HuH-7 (cell line): Measurements from ENCODE around the gene HMCN1.
"Not testable (repeated sequence)": the region's sequence is repeated elsewhere in the genome, so short reads cannot be mapped to it uniquely, and the experiment has no call there.

Source experiments
- DNase-seq: peaks from one replicate; pipeline ENCODE4 v3.0.0; 2011; ENCODE audit warnings: low spot score

HMCN1 gene

DNA sequence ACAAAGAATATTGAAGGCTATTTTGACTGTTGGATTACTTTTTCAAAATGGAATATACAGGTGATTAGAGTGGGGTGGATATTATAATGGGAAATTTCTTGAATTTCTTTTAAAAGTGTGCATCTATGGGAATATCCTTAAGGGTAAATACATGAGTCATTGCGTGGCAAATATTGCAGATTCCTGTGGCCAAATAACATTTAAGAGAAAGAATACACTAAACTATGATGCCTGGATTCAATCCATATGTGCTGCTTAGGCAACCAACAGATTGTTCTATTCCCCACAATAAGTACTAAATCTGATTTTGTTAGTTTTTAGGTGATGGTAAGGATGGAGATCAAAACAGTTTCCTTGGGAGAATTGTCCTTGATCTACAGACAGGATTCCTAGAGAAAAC is 119.5 kb downstream of the HMCN1 start:
- DNase-seq, result no peak

DNA sequence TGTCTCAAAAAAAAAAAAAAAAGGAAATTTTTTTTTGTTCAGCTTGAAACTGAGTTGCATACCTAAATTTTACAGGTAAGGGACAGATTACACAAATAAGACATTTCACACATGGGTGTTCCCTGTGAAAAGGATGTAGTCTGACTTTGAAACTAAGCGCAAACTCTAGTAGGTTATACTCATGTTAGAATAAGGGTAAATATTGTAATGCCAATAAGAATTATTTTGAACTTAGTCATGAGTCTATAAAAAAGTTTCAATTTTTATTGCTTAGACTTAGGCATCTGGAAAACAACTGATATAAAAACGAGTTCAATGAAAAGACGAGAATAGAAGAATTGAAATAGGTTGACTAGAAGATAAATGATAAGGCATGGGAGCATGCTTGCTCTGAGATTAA is 122.3 kb downstream of the HMCN1 start:
- DNase-seq, result no peak

DNA sequence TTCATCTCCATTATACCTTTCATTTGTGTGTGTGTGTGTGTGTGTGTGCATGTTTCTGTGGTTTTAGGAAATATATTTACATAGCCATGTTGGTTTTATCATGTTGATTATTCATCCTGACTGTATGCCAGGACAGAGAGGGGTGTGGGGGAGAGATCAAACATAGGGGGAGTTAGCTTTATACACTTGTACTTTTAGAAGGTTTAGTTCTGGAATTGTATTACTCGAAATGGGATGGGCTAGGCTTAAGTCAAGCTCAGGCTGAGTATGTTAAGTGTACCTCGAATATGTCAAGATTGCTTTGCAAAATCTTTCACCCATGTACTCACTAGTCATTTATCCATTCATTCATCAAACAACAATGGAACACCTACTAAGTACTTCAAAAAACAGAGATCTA is 123.3 kb downstream of the HMCN1 start:
- no peak for DNase-seq

DNA sequence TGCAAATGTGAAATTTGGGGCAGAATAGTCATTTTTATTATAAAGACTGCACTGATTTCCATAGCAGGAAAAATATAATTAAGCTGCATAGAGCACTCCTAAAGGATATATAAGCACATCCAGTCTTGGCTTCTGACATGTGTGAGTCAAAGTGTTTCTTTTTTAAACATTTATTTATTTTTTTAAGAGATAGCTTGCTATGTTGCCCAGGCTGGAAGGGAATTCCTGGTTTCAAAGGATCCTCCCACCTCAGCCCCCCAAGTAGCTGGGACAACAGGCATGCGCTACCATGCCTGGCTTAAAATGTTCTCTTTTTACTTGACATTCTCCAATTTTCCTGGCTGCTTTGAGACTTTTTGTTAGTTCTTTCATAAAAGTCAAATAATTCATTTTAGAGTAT is 126.1 kb downstream of the HMCN1 start:
- DNase-seq, result no peak

DNA sequence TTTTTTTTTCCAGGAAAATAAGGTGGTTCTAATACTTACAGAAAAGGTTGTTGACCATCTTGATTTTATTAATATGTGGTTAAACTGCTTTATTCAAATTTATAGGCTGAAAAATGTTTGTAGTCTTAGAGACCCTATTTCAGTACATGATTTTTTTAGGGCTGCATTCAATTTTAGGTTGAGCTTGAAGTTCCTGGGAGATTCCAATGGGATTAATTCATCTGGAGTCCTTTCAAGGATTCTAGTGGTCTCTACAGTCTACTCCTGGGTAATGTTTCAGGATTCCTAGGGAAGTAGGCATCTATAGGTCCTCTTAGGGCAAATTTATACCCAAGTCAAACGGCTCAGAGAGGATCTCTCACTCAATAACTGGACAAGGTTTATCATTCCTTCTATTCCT is 126.7 kb downstream of the HMCN1 start:
- no peak for DNase-seq

DNA sequence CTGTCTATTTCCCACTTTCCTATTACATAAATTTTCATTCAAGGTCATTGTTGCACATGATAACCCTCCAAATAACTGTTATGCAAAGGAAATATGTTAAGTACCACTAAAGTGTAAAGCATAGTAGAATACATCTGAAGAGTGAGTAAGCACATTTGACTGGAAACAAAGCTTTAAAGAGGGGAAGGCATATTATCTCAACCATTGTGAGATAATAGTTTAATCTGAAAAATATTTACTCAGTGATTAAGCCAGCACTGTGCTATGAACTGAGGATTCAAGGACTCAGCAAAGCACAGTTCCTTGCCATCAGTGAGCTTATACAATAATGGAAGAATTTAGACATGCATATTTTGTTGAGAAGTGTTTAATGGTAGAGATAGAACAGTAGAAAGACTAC is 127.4 kb downstream of the HMCN1 start:
- no peak for DNase-seq

DNA sequence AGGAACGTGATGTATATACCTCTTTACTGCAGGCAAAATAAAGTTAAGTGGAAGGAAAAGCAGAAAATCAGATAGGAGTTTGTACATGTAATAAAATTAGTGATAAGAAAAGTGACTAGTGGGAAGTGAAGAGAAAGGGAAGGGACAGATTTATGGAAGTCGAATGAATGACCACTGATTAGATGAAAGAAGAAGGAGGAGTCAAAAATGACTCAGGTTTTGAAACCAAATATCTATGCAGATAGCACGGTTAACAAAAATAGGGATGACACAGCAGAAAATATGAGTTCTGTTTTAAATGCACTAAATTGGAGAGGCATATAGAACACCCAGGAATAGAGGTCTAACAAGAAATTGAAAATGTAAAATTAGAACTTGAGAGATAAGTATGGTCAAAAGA is 128.0 kb downstream of the HMCN1 start:
- no peak for DNase-seq

DNA sequence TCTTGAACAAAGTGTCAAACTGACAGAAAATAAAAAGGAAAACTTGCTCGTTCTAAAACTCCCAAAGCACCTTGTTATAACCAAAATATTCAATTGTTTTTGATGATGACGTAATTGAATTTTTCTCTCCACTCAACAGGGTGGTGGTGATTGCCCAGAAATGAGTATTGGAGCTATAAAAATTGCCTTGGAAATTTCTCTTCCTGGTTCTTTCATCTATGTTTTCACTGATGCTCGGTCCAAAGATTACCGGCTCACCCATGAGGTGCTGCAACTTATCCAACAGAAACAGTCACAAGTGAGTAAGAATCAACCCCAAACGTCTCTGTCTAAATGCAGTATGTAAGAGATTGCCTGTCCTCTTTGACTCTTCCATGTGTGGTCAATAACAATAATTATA is 130.1 kb downstream of the HMCN1 start:
- no peak for DNase-seq

DNA sequence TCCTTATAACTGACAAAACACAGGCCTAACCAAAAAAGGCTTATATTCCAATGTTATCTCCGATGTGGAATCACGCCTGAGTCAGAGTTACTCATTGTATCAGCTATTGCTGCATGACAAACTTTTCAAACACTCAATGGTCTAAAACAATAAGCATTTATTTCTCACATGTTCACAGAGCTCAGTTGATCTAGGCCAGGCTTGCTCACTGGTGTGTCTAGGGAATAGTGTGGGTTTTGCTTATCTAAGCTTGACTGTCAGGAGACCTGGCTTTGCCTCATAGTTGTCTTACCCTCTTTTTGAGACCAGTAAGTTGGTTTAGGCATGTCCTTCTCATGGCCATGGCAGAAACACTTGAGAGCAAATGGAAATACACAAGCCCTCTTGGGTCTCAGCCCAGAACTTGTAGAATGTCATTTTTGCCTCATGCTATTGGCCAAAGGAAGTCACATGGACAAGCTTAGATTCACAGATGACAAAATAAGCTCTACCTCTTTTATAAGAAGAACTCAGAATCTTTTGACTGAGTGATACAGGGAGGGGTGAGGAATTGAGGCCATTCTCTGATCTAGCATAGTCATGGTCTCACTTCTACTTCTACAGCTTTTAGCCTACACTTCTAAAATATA is 130.8 kb downstream of the HMCN1 start:
- no peak for DNase-seq

DNA sequence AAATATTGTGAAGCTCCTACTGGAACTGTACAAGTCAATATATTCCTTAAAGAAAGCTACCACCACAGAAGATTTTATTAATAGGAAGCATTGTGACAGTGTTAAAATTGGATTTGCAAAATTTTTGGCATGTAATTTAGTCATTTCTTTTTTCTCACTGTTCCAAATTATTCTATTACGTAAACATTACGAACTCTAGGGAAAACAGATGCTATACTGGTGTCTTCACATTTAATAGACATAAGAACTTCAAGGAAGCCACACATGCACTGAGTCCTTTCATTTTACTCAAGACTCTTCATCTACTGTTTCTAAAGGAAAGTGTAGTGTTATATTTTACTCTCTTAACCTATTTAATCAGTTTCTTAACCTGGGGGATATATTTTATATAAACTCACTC is 135.4 kb downstream of the HMCN1 start:
- no peak for DNase-seq

DNA sequence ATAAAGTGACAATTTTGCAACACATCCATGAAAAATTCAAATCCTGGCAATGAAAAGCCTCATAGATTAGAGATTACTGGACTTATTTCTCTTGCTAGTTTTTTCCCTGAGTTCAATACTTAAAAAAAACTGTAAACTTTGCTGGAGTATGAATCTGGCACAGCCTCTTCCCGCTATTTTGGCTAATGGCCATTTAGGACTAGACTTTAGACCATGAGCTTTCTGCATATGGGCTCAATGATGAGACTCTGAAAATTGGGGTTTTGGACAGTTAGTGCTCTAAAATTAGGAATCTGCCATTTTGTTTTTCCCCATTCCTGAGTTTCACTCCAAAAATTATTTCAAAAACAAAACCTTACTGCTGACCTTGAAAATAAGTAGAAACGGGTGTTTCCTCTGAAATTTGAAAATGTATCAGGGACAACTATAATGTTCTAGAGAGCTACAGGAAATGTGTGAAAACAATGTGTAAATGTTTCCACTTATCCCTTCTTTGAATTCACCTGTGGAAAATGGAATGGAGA is 137.5 kb downstream of the HMCN1 start:
- no peak for DNase-seq

DNA sequence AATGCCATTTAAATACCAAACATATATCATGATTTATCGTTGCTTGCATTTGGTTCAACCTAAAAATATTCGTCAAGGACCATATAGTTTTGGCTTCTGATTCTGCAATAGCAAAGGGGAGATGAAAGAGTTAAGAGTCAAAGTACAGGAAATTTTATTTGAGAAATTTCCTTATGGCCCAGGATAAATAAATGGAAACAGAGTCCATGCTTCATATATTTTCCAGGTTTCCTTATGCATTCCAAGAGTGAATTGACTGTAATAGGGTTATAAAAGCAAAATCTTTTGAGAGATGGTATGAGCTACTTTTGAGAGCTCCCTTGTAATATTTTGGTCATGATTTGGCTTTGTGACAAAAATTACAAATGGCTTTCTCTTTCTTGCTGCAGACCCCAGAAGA is 140.1 kb downstream of the HMCN1 start:
- no peak for DNase-seq

DNA sequence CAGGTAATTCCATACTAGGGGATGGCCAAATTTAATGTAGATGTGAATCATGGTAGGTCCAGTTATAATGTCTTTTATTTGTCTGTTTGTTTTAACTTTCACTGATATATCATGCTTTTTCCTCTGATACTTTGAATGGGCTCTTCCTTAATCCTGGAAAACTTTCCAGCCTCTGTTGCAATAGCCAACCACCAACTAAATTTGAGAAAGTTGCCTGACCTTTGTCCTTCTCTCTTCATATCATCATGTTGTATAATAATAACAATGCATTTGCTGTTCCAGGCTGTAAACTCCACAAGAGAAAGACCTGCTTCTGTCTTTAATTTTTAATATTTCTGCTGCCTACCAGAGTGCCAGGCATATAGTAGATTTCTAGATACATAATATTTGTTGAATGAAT is 146.1 kb downstream of the HMCN1 start:
- DNase-seq, result no peak

DNA sequence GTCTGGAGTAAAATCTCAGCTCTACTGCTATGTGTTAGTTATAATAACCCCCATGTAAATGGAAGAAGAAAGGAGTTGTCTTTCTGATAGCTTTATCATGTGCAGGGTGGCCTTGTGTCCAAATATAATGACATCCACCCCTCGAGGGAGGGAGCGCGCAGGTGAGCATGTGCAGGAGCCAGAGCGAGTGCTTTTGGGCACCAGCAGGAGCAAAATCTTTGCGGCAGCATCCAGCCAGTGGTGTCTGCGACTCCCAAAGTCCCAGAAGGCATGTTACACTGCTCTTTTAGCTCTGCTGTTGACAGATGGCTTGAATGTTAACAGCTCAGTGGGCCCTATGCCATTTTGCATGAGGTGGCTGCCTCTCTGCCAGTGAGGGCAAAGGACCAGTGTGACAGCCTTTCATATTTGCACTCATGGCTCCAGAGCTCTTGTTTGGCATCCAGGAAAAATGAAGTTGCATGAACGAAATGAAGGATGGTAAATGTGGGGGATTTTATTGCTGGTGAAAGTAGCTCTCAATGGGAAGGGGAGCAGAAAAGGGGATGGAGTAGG is 146.7 kb downstream of the HMCN1 start:
- no peak for DNase-seq

DNA sequence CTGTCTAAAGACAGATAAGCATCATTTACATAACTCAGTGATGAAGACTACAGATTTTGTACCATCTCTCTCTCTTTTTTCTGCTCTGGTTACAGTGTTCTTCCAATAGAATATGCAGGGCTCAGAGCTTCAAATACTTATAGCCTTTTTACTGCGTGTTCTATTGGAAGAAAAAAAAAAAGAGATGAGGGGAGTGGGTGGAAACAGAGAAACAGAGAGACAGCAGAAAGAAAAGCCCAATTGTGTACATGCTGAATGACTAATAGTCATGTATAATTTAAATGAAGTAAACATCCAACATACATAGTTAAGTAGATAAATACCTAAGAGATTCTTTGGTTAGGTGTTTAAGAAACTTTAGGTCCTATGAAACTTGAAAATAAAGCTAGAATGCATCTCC is 151.9 kb downstream of the HMCN1 start:
- no peak for DNase-seq

DNA sequence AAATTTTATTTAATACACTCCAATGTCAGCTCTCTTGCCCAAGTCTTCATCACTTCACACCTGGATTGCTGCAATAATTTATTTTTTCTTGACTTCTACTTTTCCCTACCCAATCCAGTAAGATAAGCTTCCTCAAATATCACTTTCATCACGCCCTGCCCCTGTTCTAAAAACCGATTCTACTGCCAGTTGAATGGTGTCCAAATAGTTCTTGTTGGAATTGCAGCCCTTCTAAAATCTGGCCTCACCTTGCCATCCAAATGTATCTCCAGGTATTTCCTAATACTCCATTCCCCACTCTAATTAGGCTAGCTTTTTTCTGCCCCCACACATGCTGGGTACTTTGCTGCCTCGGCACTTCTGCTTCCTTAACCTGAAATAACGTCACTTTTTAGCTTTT is 152.5 kb downstream of the HMCN1 start:
- no peak for DNase-seq

DNA sequence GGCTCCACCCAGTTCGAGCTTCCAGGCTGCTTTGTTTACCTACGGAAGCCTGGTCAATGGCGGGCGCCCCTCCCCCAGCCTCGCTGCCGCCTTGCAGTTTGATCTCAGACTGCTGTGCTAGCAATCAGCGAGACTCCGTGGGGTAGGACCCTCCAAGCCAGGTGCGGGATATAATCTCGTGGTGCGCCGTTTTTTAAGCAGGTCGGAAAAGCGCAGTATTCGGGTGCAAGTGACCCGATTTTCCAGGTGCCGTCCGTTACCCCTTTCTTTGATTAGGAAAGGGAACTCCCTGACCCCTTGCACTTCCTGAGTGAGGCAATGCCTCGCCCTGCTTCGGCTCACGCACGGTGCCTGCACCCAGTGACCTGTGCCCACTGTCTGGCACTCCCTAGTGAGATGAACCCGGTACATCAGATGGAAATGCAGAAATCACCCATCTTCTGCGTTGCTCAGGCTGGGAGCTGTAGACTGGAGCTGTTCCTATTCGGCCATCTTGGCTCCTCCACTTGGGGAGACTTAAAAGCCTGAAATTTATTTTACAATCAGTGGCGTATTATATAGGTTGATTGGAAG is 158.7 kb downstream of the HMCN1 start:
- not testable (repeated sequence) for DNase-seq

DNA sequence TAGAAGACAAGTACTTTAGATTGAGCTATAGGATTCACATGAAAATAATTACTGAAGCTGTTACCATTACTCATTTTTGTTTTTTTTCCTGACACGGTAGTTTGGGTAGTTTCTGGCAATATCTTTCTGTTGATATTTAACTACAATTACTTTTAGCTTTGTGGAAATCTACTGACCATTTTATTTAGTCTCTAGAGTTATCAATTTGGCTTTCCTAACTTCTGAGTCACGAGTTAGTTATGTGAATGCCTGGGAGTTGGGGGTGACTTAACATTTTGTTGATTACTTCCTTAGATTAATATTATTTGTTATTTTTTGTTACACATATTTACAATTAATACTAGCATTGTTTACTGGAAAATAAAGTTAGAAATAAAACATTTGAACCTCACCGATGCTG is 160.6 kb downstream of the HMCN1 start:
- no peak for DNase-seq

DNA sequence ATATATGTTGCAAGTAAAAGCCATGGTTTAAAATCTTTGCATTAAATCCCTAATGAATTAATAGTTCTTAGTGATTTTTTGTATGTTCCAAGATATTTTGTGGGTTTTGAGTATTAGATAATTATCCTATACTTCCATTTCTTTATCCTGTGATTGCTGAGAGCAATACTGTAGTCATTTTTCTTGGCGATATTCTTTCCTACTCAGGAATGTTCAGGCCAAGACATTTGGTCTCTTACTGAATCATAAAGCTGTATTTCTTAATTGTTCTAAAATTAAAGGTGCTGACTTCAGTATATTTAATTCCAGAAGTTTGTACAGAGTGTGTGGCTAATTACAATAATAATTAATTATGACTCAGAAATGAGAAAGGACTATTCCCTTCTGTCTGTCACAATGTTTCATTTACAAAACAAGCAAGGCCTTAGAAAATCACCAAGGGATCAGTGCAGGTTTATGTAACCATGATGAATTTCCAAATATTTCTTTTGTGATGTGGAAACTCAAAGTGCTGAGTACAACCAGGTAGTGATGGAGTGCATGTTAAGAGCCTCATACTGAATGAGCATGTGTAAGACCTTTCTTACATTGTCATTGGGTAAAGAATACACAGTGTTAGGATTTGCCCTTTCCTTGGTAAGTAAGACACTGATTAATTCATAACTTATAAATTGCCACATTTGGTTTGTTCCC is 161.2 kb downstream of the HMCN1 start:
- no peak for DNase-seq

DNA sequence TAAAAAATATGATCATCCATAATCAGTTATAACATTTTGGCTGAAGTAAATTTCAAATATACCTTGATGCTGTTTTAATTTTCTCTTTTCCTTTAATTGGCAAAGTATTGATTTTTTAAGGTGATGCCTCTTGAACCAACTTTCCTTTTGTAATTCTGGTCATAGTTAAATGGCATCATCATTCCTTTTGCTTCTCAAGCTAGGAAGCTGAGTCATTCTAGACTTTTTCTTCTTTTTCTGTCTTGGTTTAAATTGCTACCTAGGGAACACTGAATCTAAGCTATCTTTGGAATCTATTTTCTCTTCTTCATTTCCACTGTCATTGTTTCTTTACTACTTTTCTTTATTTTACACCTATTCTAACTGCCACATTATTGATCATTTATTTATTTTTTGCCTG is 162.7 kb downstream of the HMCN1 start:
- no peak for DNase-seq

DNA sequence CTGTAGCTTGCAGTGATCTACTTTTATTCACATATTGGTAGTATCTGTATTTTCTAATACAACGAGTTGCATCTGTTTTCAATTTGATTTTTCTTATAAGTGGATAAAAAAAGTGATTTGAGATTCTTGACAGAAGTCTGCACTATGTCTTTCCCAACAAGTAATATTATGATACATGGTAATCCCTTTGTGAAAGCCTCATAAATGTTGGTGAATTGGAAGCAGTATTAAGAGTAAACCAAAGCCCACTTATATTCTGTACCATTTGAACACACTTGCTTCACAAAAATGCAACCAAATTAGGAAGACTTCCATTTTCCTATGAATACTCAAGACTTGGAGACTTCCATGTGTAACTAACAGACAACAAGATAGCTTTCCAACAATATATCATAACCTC is 172.0 kb downstream of the HMCN1 start:
- no peak for DNase-seq

DNA sequence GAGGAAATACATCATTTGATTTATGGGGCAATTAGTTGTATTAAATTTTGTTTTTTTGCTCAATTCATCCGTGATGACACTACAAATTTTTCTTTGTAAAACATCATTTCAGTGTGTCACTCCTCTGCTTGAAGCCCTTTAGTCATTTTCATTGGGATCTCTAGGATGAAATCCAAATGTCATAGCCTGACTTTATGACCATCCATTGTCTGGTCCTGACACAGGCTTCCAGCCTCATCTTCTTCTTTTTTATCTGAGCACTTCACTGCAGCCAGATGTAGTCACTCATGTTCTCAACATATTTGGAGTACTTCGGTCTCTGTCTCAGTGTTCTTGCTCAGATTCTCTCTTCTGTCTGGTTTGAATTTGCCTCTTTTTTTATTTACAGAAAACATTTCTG is 173.1 kb downstream of the HMCN1 start:
- no peak for DNase-seq

DNA sequence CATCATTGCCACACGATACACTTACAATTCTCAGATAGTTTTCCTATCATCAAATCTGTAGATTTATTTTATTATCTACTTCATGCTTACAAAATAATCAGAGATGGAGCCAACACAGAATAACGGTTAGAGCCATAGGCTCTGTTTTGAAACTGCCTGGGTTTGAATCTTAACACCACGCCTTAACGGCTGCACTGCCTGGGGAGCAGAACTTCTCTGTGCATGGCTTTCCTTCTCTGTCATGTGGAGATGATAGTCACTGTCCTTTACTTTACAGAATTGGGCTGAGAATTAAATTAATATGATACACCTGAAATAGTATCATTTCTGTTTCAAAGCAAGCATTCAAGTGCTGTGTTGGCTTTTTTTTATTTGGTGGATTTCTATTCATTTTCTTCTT is 177.8 kb downstream of the HMCN1 start:
- no peak for DNase-seq
